Fibroblast of villous mesenchyme (primary cell): ENCODE measurements around the gene DPYD. TPM values are rescaled to one million over a fixed set of nuclear protein-coding genes. Genes with fewer than 3 reads are reported as not detected.

Source experiments
- DNase-seq: peaks from one replicate; pipeline ENCODE4 v3.0.0-alpha.2; 2010; ENCODE audit warnings: low read depth
- H3K4me3 ChIP-seq: 2 replicates; pipeline ENCODE4 v1.5.1; 2011; ENCODE audit warnings: low read depth, mild to moderate bottlenecking, low read length
- total RNA-seq: library from RNA; depleted of rRNA; stranded (reverse); fragments of >200 nt; gene quantifications from 2 replicates; pipeline ENCODE4 v1.2.3, GENCODE V29; 2012
- TF ChIP-seq, protein P1 (sequence below): IDR thresholded peaks from 2 replicates; pipeline ENCODE4 v1.5.1; 2012; ENCODE audit warnings: low read depth, mild to moderate bottlenecking, low read length; ENCODE audit not compliant: insufficient read depth

DPYD gene
- total RNA-seq, 1 donor, result 48.4 TPM

DNA sequence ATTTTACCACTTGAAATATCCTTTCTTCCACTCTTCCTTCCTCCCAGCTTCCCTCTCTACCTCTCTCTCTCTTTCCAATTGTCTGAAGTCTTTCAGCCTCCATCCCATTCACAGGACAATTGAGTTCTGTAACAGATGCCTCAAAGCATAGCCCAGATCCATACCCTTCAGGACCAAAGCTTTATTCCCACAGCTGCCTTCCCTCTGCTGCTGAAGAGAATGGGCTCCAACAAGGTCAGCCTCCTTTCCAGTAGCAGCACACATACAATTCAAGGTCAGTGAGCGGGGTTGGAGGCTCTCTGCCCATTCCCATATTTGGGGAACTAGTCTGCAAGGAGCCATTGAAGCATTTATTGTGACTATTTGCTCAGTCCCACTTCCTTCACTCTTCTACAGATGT, 179.9 kb downstream of the DPYD start:
- H3K4me3 ChIP-seq, result no peak overlapping the region
- DNase-seq, result no peak
- TF ChIP-seq, protein P1, sequence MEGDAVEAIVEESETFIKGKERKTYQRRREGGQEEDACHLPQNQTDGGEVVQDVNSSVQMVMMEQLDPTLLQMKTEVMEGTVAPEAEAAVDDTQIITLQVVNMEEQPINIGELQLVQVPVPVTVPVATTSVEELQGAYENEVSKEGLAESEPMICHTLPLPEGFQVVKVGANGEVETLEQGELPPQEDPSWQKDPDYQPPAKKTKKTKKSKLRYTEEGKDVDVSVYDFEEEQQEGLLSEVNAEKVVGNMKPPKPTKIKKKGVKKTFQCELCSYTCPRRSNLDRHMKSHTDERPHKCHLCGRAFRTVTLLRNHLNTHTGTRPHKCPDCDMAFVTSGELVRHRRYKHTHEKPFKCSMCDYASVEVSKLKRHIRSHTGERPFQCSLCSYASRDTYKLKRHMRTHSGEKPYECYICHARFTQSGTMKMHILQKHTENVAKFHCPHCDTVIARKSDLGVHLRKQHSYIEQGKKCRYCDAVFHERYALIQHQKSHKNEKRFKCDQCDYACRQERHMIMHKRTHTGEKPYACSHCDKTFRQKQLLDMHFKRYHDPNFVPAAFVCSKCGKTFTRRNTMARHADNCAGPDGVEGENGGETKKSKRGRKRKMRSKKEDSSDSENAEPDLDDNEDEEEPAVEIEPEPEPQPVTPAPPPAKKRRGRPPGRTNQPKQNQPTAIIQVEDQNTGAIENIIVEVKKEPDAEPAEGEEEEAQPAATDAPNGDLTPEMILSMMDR, result no peak

DNA sequence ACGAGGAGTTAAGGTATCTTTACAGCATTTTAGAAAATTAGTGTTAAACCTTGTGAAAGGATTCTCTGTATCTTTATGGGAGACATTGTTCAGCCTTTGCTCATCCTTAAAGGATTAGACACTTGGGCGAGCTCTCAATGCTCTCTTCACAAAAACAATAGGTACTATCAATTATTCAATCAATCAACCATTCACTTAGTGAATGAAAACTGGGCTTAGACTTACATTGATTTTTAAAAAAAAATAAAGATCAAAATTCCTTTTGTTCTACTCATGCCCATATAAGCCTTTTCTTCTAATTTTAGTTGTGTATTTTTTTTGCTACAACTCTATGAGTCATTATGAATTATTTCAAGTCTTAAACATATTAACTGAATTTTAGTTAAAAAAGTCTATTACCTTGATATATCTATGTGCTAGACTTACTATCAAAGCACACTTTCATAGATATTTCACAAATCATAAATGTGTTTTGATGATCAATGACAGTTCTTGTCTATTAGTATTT, 181.2 kb downstream of the DPYD start:
- DNase-seq, result no peak
- TF ChIP-seq, protein P1, result no peak
- no peak overlapping the region for H3K4me3 ChIP-seq

DNA sequence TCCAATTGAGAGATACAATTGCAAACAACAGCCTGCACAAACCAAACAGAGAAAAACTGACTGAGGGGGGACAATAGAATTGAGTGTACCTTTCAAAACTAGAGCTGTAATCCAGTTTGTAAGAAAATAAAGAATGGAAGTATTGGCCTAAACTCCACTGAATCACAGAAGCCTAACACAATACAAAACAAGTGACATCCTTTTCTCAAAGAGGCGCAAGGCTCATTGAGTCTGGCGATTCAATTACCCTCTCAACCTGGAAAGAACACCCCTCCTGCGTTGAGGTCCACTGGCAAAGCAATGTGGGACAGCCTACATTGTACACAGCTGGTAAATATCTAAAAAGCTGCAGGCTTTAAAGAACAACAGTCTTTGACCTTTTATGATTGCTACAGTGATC, 182.6 kb downstream of the DPYD start:
- TF ChIP-seq, protein P1, result no peak
- no peak for DNase-seq
- no peak overlapping the region for H3K4me3 ChIP-seq

DNA sequence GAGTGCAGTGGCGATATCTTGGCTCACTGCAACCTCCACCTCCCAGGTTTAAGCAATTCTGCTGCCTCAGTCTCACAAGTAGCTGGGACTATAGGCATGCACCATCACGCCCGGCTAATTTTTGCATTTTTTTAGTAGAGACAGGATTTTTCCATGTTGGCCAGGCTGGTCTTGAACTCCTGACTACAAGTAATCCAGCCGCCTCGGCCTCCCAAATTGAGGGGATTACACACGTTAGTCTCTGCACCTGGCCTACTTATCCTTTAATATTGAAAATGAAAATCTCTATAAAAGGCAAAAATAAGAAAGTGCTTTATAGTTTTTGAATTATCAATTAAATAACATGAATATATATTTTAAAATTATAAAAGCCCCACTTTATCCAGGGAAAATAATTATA, 190.6 kb downstream of the DPYD start:
- TF ChIP-seq, protein P1, result no peak
- DNase-seq, result no peak
- no peak overlapping the region for H3K4me3 ChIP-seq

DNA sequence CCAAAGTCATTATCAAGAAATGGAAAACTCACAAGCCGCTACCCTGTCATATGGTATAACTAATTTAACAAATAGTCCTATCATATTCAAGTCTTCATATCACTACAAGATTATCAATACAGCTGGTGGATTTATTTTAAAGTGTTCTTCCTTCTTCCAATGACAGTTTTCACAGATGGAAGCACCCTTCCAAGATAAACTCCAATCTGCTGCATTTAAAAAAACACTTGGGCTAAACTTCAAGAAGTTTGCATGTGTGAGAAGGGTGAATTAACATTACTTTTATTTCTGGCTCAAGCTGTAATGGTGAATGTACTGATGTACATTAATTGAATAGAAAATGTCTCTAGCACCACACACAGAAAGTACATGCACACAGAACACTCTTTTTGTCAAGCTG, 192.4 kb downstream of the DPYD start:
- DNase-seq, result no peak
- H3K4me3 ChIP-seq, result no peak overlapping the region
- TF ChIP-seq, protein P1, result no peak

DNA sequence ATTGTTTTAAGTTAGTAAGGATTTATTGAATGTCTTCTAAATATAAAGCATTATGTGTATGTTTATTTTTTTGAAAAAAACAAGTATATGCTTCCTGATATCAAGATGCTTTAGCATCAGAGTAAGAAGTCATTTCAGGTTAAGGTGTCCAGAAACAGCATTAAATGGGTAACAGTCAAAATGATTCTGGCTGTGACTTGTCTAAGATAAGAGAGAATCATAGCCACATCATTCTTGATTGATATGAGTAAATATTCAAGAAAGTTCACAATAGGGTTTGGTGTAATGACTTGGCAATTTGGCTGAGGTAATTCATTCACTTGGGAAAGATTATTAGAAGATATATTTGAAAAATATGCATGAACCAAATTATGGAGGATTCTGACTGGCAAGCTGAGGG, 193.8 kb downstream of the DPYD start:
- TF ChIP-seq, protein P1, result no peak
- DNase-seq, result no peak
- H3K4me3 ChIP-seq, result no peak overlapping the region

DNA sequence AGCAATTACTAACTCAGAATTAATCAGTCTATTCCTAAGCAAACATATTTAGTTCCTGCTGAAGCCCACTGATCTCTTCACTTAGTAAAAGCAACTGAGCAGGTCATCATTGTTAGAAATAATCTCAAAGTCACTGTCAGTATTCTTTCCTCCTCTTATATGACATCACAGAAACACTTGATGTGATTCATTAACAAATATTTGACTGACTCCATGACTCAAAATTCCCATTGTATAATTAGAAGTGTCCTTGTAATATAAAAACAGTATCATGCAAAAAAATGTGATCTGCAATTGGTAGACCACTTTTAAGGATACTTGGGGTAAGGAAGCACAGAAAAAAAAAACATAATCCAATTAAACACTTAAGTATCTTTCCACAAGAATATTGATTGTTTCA, 194.4 kb downstream of the DPYD start:
- TF ChIP-seq, protein P1, result no peak
- no peak for DNase-seq
- H3K4me3 ChIP-seq, result no peak overlapping the region
